Esophagus muscularis mucosa (tissue), 4 donors: ENCODE data around the gene ITPRIP. TPM values are rescaled to one million over a fixed set of nuclear protein-coding genes. Genes with fewer than 3 reads are reported as not detected.

Experiments used
- DNase-seq: peaks from one replicate; pipeline ENCODE4 v3.0.0-alpha.2; 2017; ENCODE audit errors: extremely low spot score
- H3K27ac ChIP-seq, 4 donors: fragments of 200-600 bp; sonication (generic); replicated peaks in 1 of 4; 1 replicate in 3 of 4; 2 replicates in 1 of 4; pipeline ENCODE4 v1.5.1; 2016 to 2019; ENCODE audit warnings: mild to moderate bottlenecking in 1 of 4
- H3K27me3 ChIP-seq, 4 donors: fragments of 200-600 bp; sonication (generic); one replicate each; pipeline versions ENCODE4 v1.5.1 to v1.6.0; 2016 to 2019
- H3K36me3 ChIP-seq, 4 donors: fragments of 200-600 bp; sonication (generic); one replicate each; pipeline ENCODE4 v1.5.1; 2016 to 2019
- H3K4me1 ChIP-seq, 4 donors: fragments of 200-600 bp; sonication (generic); one replicate each; pipeline ENCODE4 v1.5.1; 2016 to 2019
- H3K4me3 ChIP-seq, 4 donors: fragments of 200-600 bp; sonication (generic); 1 replicate in 2 of 4; 2 replicates in 2 of 4; pipeline ENCODE4 v1.5.1; 2016 to 2019; ENCODE audit warnings: mild to moderate bottlenecking in 4 of 4, moderate library complexity in 1 of 4
- H3K9me3 ChIP-seq, 4 donors: fragments of 200-600 bp; sonication (generic); 1 replicate in 3 of 4; 2 replicates in 1 of 4; pipeline ENCODE4 v1.5.1; 2016 to 2019
- CTCF ChIP-seq, 3 experiments: fragments of 200-600 bp in 2 of 3; fragments of 450-650 bp in 1 of 3; sonication (generic) in 2 of 3; IDR thresholded peaks; one replicate each; pipeline ENCODE4 v1.5.1; 2017 to 2019; ENCODE audit warnings: antibody characterized with exemption in 3 of 3, mild to moderate bottlenecking in 2 of 3, moderate library complexity in 1 of 3
- EP300 ChIP-seq: sonication (generic); formaldehyde crosslinking; IDR thresholded peaks from one replicate; pipeline ENCODE4 v1.6.1; 2017; ENCODE audit warnings: antibody characterized with exemption
- POLR2A ChIP-seq: fragments of 450-650 bp; IDR thresholded peaks from one replicate; pipeline ENCODE4 v1.6.1; 2017; ENCODE audit warnings: antibody characterized with exemption, moderate library complexity, mild to moderate bottlenecking, low read depth
- POLR2AphosphoS5 ChIP-seq, 2 donors: sonication (generic); formaldehyde crosslinking; IDR thresholded peaks; one replicate each; pipeline ENCODE4 v1.6.1; 2017; ENCODE audit warnings: antibody characterized with exemption in 2 of 2
- WGBS: methylation state at CpG from one replicate; pipeline ENCODE4 v1.1.5; 2018; 5-methylcytosine and 5-hydroxymethylcytosine counted together
- intact Hi-C: fragments of 100-400 bp; cut with DNase I; formaldehyde crosslinking; loops from one replicate; pipeline ENCODE4 v1.15.1; 2023
- total RNA-seq, 4 donors: library from RNA; depleted of rRNA; stranded (reverse); fragments of >200 nt; gene quantifications; one replicate each; pipeline versions ENCODE4 v1.1.0 to v1.2.1, GENCODE V29; 2016

The ITPRIP gene
- total RNA-seq, 4 donors from 2014 or later: 18.7 to 56.0 (median 39.9) TPM

- peaks cover 22 to 58% (median 50%) of the 10 kb centered on the region in 4 donors for H3K36me3 ChIP-seq
- TF ChIP-seq CTCF (IDR thresholded peaks at IDR 0.05) (no peak), POLR2AphosphoS5 (IDR thresholded peaks at IDR 0.05) (no peak), EP300 (no peak), POLR2A (no peak)
- no peaks in the 10 kb centered on the region for H3K27me3 ChIP-seq
- H3K27ac ChIP-seq: peak overlapping the region; percentile 84 to 94 (median 90)
- intact Hi-C loops: loop anchor here (5.0 kb wide), 1 partner anchor 146 kb away; the partner anchor contains the start of gene SFR1
- peaks cover 11 to 28% (median 22%) of the 10 kb centered on the region in 4 donors for H3K4me1 ChIP-seq
- H3K4me3 ChIP-seq: peak overlapping the region; percentile 69 to 93 (median 84)
- no peak for DNase-seq
- 93% methylated on average over 14 of the region's 14 CpGs for WGBS
- H3K9me3 ChIP-seq: no peaks in the 10 kb centered on the region
Observed at GRCh38 chr10:104267721-104268404, 70.4 kb downstream of the ITPRIP start.

GRCh38 chr10:104264783-104265182 is 73.5 kb downstream of the ITPRIP start:
- no peak for DNase-seq
- Histone ChIP-seq H3K4me3 (no peak overlapping the region), H3K27me3 (no peaks in the 10 kb centered on the region), H3K36me3 (peaks cover 43 to 86% (median 78%) of the 10 kb centered on the region in 4 donors), H3K4me1 (peaks cover 38 to 58% (median 46%) of the 10 kb centered on the region in 4 donors), H3K27ac (no peak overlapping the region), H3K9me3 (no peaks in the 10 kb centered on the region)
- WGBS: 90% methylated on average over 5 of the region's 5 CpGs
- intact Hi-C loops: loop anchor here (5.0 kb wide), 1 partner anchor 142 kb away; the partner anchor contains the start of gene SFR1
- TF ChIP-seq POLR2A (no peak), EP300 (no peak), POLR2AphosphoS5 (IDR thresholded peaks at IDR 0.05) (no peak), CTCF (IDR thresholded peaks at IDR 0.05) (no peak)

- TF ChIP-seq POLR2A: no peak
- no peak for TF ChIP-seq POLR2AphosphoS5 (IDR thresholded peaks at IDR 0.05)
- no peak for TF ChIP-seq EP300
- TF ChIP-seq CTCF (IDR thresholded peaks at IDR 0.05): no peak
- Histone ChIP-seq H3K4me1 (peaks cover 46 to 67% (median 54%) of the 10 kb centered on the region in 4 donors), H3K27me3 (no peaks in the 10 kb centered on the region), H3K27ac (peak overlapping the region in 3 of 4 donors; percentile 71 to 82 (median 75)), H3K4me3 (no peak overlapping the region), H3K36me3 (peaks cover 41 to 97% (median 85%) of the 10 kb centered on the region in 4 donors), H3K9me3 (no peaks in the 10 kb centered on the region)
- DNase-seq: no peak
- WGBS: 90% methylated on average over 5 of the region's 5 CpGs
- intact Hi-C loops: no loop called here
Observed at GRCh38 chr10:104262055-104262454, 76.2 kb downstream of the ITPRIP start.

- WGBS: 28% methylated on average over 3 of the region's 3 CpGs
- no peak for TF ChIP-seq POLR2AphosphoS5 (IDR thresholded peaks at IDR 0.05)
- TF ChIP-seq CTCF (IDR thresholded peaks at IDR 0.05): no peak
- no peak for TF ChIP-seq POLR2A
- TF ChIP-seq EP300: no peak
- peaks cover 35 to 84% (median 72%) of the 10 kb centered on the region in 4 donors for H3K36me3 ChIP-seq
- intact Hi-C loops: no loop called here
- no peaks in the 10 kb centered on the region for H3K27me3 ChIP-seq
- peak overlapping the region; percentile 53 to 82 (median 73) for H3K27ac ChIP-seq
- no peak overlapping the region for H3K4me3 ChIP-seq
- H3K4me1 ChIP-seq: peaks cover 58 to 78% (median 66%) of the 10 kb centered on the region in 4 donors
- H3K9me3 ChIP-seq: no peaks in the 10 kb centered on the region
- DNase-seq: no peak
Observed at GRCh38 chr10:104260775-104261115, 77.5 kb downstream of the ITPRIP start.
